Activated CD4-positive, alpha-beta T cell treated with anti-CD3 and anti-CD28 coated beads for 36 hours (primary cell): ENCODE results near the gene TNFSF18. TPM values are rescaled to one million over a fixed set of nuclear protein-coding genes. Genes with fewer than 3 reads are reported as not detected.

Experiments
- ATAC-seq: fragments of 200-7000 bp; cut with Tn5 transposase; one replicate; pipeline ENCODE4 v1.10.0; 2021; ENCODE audit warnings: mild to moderate bottlenecking, moderate library complexity
- CTCF ChIA-PET: fragments of 350-600 bp; sonication (Branson Sonifier 250); formaldehyde crosslinking; loops from one replicate; lab custom pipeline; 2021; ENCODE audit warnings: antibody characterized with exemption; lab: Charles Lee
- POLR2A ChIA-PET: fragments of 350-600 bp; sonication (Branson Sonifier 250); formaldehyde crosslinking; loops from one replicate; lab custom pipeline; 2021; ENCODE audit warnings: antibody characterized with exemption, inconsistent platforms; lab: Charles Lee
- DNase-seq: peaks from one replicate; pipeline ENCODE4 v3.0.0-alpha.2; 2020
- H3K27ac Mint-ChIP-seq: one replicate; pipeline ENCODE4 v1.8.0; 2021; ENCODE audit warnings: mixed read lengths
- H3K27me3 Mint-ChIP-seq: one replicate; pipeline ENCODE4 v1.8.0; 2021; ENCODE audit warnings: mixed read lengths
- H3K36me3 Mint-ChIP-seq: one replicate; pipeline ENCODE4 v1.8.0; 2021; ENCODE audit warnings: low read depth, mixed read lengths
- H3K4me1 Mint-ChIP-seq: one replicate; pipeline ENCODE4 v1.8.0; 2021; ENCODE audit warnings: mixed read lengths
- H3K4me3 Mint-ChIP-seq: one replicate; pipeline ENCODE4 v1.8.0; 2021; ENCODE audit warnings: mild to moderate bottlenecking, moderate library complexity, mixed read lengths
- H3K9me3 Mint-ChIP-seq: one replicate; pipeline ENCODE4 v1.8.0; 2021; ENCODE audit warnings: low read depth, mixed read lengths
- intact Hi-C, 2 experiments: fragments of 100-400 bp; cut with DNase I in 1 of 2; cut with micrococcal nuclease in 1 of 2; formaldehyde crosslinking; loops; one replicate each; pipeline versions ENCODE4 v1.14.2 to v1.15.1; 2022 to 2024; cut with DNase I, micrococcal nuclease
- total RNA-seq, 2 experiments: library from RNA; stranded (reverse); gene quantifications; one replicate each; pipeline ENCODE4 v1.2.3, GENCODE V29; 2021

Gene TNFSF18
- total RNA-seq, 2 experiments from 2014 or later: not detected

DNA sequence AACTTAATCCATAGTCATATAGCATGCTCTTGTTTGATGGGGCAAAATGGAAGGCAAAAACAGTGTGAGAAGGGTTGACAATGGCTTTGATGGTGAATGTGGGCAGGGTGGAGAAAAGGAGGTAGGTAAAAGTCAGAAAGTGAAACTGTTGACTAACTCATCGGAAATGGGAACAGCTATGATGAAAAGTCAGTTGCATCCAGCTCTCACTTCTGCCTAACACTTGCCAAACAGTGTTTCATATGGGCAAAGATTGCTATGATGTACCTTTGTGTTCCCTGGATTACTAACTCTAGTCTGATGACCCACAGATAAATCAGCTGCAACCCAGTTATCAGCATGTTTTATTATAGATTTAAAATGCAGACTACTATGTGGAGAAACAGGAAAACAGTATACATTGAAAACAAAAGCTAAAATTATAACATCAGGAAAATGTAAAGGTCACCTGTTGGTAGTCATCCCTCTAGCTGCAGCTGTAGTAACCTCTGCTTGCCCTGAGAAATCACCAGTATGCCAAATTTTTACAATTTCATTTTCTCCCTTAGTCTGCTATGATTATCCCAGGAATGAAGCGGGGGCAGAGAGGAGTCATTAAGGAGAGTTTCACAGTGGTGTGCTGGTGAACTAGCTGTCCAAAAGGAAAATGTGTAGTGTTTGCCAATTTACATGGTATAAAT, 11.7 kb downstream of the TNFSF18 start:
- intact Hi-C loops: loop anchor here in 1 of 2 experiments (1.0 kb wide), 1 partner anchor 201 kb away; no protein-coding TSS in a partner anchor
- peak; percentile 89 for ATAC-seq
- POLR2A ChIA-PET: no interaction called here
- H3K36me3 Mint-ChIP-seq: no peaks in the 10 kb centered on the region
- no peak overlapping the region for H3K27ac Mint-ChIP-seq
- H3K4me1 Mint-ChIP-seq: peaks cover 13% of the 10 kb centered on the region
- no peaks in the 10 kb centered on the region for H3K9me3 Mint-ChIP-seq
- no peak overlapping the region for H3K4me3 Mint-ChIP-seq
- H3K27me3 Mint-ChIP-seq: peaks cover 2% of the 10 kb centered on the region
- CTCF ChIA-PET: interaction anchor here (1.2 to 1.6 kb wide), 4 partner anchors 20 to 294 kb away, joined by 5 to 8 read pairs (median 5); no protein-coding TSS in a partner anchor
- peak; percentile 37 for DNase-seq

DNA sequence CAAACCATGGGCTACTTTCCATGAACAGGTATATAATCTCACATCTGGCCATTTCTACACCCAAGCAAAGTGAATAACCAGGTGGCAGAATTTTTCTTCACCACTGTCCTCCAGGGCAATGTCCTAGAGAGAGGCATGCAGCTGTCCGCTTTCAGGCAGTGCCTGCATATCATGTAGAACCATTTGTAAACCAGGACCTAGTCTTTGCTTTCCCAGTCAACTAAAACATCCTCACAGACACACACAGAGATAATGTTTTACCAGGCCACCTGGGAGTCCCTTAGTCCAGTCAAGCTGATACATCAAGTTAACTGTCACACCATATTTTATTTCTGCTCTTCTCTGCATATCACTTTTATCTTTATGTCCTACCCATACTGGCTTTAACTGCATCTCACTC, 26.2 kb downstream of the TNFSF18 start:
- DNase-seq: no peak
- Mint-ChIP-seq H3K4me1 (no peaks in the 10 kb centered on the region), H3K9me3 (no peaks in the 10 kb centered on the region), H3K27me3 (no peaks in the 10 kb centered on the region), H3K27ac (no peak overlapping the region), H3K36me3 (no peaks in the 10 kb centered on the region), H3K4me3 (no peak overlapping the region)
- intact Hi-C loops: no loop called here
- ChIA-PET CTCF (no interaction called here), POLR2A (no interaction called here)
- ATAC-seq: no peak

DNA sequence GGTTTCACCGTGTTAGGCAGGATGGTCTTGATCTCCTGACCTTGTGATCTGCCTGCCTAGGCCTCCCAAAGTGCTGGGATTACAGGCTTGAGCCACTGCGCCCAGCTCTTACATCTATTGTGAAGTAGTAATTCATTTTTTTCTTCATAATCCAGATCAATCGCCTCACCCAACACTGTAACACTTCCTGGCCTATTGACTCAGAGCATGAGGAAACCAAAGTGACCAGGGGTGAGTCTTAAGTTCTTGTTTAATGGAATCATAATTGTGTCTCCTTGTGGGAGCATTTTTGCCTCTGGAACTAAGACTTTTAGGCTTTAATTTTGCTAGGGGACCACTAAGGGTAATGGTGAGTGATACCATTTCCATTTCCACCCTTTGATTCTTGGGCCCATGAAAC, 27.4 kb downstream of the TNFSF18 start:
- no peak overlapping the region for H3K4me3 Mint-ChIP-seq
- no peak for ATAC-seq
- DNase-seq: no peak
- H3K27ac Mint-ChIP-seq: no peak overlapping the region
- no peaks in the 10 kb centered on the region for H3K36me3 Mint-ChIP-seq
- no peaks in the 10 kb centered on the region for H3K4me1 Mint-ChIP-seq
- ChIA-PET CTCF (no interaction called here), POLR2A (no interaction called here)
- H3K9me3 Mint-ChIP-seq: no peaks in the 10 kb centered on the region
- intact Hi-C loops: no loop called here
- H3K27me3 Mint-ChIP-seq: peaks cover 4% of the 10 kb centered on the region

- DNase-seq (no peak), ATAC-seq (no peak)
- no peak overlapping the region for H3K27ac Mint-ChIP-seq
- POLR2A ChIA-PET: no interaction called here
- H3K4me3 Mint-ChIP-seq: no peak overlapping the region
- no peaks in the 10 kb centered on the region for H3K4me1 Mint-ChIP-seq
- H3K9me3 Mint-ChIP-seq: no peaks in the 10 kb centered on the region
- intact Hi-C loops: no loop called here
- H3K27me3 Mint-ChIP-seq: peaks cover 4% of the 10 kb centered on the region
- CTCF ChIA-PET: interaction anchor here (0.6 to 0.8 kb wide), 2 partner anchors 17 to 48 kb away, joined by 3 read pairs; no protein-coding TSS in a partner anchor
- H3K36me3 Mint-ChIP-seq: no peaks in the 10 kb centered on the region
These were observed 30.5 kb downstream of the TNFSF18 start for GRCh38 chr1:173020138-173020750.

DNA sequence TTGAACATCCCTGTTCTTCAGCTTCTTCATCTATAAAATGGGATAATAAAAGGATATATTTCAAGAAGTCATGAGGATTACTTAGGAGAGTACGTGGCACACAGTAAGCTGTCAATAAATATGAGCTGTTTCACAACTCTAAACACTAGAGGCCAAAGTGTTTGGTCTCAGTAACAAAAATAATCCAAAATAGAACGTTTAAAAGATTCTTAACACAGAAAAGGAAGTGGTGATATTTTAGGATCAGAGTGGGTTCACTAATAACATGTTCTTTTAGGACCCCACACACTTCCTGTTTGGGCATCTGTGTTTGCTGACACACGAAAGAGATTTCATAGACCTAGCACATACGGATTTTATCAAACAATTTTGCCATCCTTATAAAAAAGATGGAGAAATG, 32.9 kb downstream of the TNFSF18 start:
- POLR2A ChIA-PET: no interaction called here

GRCh38 chr1:173016419-173016818, 34.3 kb downstream of the TNFSF18 start:
- H3K36me3 Mint-ChIP-seq: no peaks in the 10 kb centered on the region
- H3K27ac Mint-ChIP-seq: no peak overlapping the region
- no peak overlapping the region for H3K4me3 Mint-ChIP-seq
- DNase-seq: no peak
- H3K9me3 Mint-ChIP-seq: no peaks in the 10 kb centered on the region
- H3K4me1 Mint-ChIP-seq: no peaks in the 10 kb centered on the region
- CTCF ChIA-PET: no interaction called here
- peaks cover 4% of the 10 kb centered on the region for H3K27me3 Mint-ChIP-seq
- no peak for ATAC-seq
- intact Hi-C loops: no loop called here
- POLR2A ChIA-PET: no interaction called here

More for the DNA sequence above, 32.9 kb downstream of the TNFSF18 start:
- Mint-ChIP-seq H3K36me3 (no peaks in the 10 kb centered on the region), H3K27me3 (peaks cover 4% of the 10 kb centered on the region), H3K4me3 (no peak overlapping the region), H3K9me3 (no peaks in the 10 kb centered on the region), H3K27ac (no peak overlapping the region), H3K4me1 (no peaks in the 10 kb centered on the region)
- CTCF ChIA-PET: interaction anchor here (0.7 to 1.5 kb wide), 2 partner anchors 192 to 272 kb away, joined by 3 read pairs; no protein-coding TSS in a partner anchor
- no peak for ATAC-seq
- intact Hi-C loops: no loop called here
- DNase-seq: no peak

- intact Hi-C loops: no loop called here
- DNase-seq: no peak
- CTCF ChIA-PET: interaction anchor here (0.6 to 0.7 kb wide), 2 partner anchors 88 to 269 kb away, joined by 3 to 4 read pairs; no protein-coding TSS in a partner anchor
These were observed 35.1 kb downstream of the TNFSF18 start for GRCh38 chr1:173015629-173016028.

DNA sequence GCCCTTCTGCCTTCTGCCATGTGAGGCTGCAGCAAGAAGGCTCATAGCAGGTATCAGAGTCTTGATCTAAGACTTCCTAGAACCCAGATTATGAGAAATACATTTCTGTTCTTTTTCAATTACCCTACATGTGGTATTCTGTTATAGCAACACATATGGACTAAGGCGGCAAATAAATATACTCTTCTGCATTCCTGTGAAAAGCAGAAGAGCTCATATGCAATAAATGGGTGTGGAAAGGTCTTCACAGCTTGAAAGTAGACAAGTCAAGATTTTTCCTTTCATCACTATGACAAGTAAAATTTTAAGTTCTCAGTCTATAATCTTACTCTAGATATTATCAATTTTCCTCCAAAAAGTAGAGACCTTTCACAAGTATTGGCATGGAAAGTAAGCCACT, 36.6 kb downstream of the TNFSF18 start:
- no peak overlapping the region for H3K4me3 Mint-ChIP-seq
- POLR2A ChIA-PET: no interaction called here
- CTCF ChIA-PET: no interaction called here
- DNase-seq: no peak
- no peaks in the 10 kb centered on the region for H3K9me3 Mint-ChIP-seq
- ATAC-seq: no peak
- H3K27ac Mint-ChIP-seq: no peak overlapping the region
- intact Hi-C loops: no loop called here
- peaks cover 4% of the 10 kb centered on the region for H3K27me3 Mint-ChIP-seq
- no peaks in the 10 kb centered on the region for H3K36me3 Mint-ChIP-seq
- H3K4me1 Mint-ChIP-seq: no peaks in the 10 kb centered on the region

More at GRCh38 chr1:173015629-173016028, 35.1 kb downstream of the TNFSF18 start:
- ATAC-seq: no peak
- POLR2A ChIA-PET: interaction anchor here (0.6 kb wide), 1 partner anchor 12 kb away, joined by 3 read pairs; no protein-coding TSS in a partner anchor
- Mint-ChIP-seq H3K9me3 (no peaks in the 10 kb centered on the region), H3K36me3 (no peaks in the 10 kb centered on the region), H3K4me3 (no peak overlapping the region), H3K27ac (no peak overlapping the region), H3K27me3 (peaks cover 4% of the 10 kb centered on the region), H3K4me1 (no peaks in the 10 kb centered on the region)

DNA sequence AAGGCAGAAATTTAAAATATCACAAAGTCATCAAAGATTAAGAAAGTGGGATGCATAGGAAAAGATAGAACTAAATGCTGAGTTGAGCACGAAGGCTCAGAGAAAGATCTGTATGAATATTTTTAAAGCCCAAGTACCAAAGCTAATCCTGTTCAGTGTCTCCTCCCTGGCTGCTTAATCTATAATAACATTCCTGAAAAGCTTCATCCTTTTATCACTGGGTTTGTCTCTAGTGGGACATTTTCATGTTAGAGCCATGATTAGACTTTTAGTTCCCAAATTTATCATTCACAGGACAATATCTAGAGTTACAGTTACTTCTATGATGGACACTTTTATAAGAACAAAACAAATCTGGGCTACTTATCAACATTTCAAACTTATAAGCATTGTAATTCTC, 38.6 kb downstream of the TNFSF18 start:
- Mint-ChIP-seq H3K36me3 (no peaks in the 10 kb centered on the region), H3K4me1 (no peaks in the 10 kb centered on the region), H3K27me3 (no peaks in the 10 kb centered on the region), H3K9me3 (no peaks in the 10 kb centered on the region), H3K4me3 (no peak overlapping the region), H3K27ac (no peak overlapping the region)
- intact Hi-C loops: no loop called here
- ChIA-PET CTCF (interaction anchor here (0.5 kb wide), 1 partner anchor 220 kb away, joined by 3 read pairs; no protein-coding TSS in a partner anchor), POLR2A (no interaction called here)
- DNase-seq (no peak), ATAC-seq (no peak)

- no peaks in the 10 kb centered on the region for H3K9me3 Mint-ChIP-seq
- no peak overlapping the region for H3K27ac Mint-ChIP-seq
- DNase-seq (no peak), ATAC-seq (no peak)
- CTCF ChIA-PET: no interaction called here
- intact Hi-C loops: no loop called here
- no peak overlapping the region for H3K4me3 Mint-ChIP-seq
- POLR2A ChIA-PET: no interaction called here
- H3K36me3 Mint-ChIP-seq: no peaks in the 10 kb centered on the region
- peaks cover 7% of the 10 kb centered on the region for H3K4me1 Mint-ChIP-seq
- no peaks in the 10 kb centered on the region for H3K27me3 Mint-ChIP-seq
These were observed 41.1 kb downstream of the TNFSF18 start for GRCh38 chr1:173009597-173009996.

DNA sequence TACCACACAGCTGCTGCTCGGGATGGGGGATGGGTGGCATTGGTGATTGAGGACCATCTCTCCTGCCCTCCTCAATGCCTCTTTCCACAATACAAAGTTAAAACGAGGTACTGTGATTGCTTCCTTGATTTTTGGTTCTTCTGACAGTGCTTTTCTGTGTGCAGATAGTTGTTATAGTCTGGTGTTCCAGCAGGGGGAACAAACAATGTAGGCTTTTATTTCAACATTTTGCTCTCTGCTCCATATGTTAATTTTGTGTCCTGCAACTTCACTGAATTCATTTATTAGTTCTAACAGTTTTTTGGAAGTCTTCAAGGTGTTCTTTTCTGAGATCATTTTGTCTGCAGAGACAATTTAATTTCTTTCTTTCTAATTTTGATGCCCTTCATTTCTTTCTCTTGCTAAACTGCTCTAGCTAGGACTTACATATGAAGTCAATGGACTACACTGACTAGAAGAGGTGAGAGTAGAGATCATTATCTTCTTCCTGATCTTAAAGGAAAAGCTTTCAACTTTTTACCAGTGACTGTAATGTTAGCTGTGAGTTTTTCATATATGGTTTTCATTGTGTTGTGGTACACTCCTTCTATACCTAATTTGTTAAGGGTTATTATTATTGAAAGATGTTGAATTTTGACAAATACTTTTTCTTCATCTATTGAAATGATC, 45.4 kb downstream of the TNFSF18 start:
- no peak for DNase-seq
- H3K27me3 Mint-ChIP-seq: no peaks in the 10 kb centered on the region
- POLR2A ChIA-PET: no interaction called here
- H3K4me1 Mint-ChIP-seq: peaks cover 7% of the 10 kb centered on the region
- no peak overlapping the region for H3K27ac Mint-ChIP-seq
- CTCF ChIA-PET: interaction anchor here (1.1 kb wide), 1 partner anchor 80 kb away, joined by 3 read pairs; no protein-coding TSS in a partner anchor
- intact Hi-C loops: no loop called here
- no peak overlapping the region for H3K4me3 Mint-ChIP-seq
- H3K36me3 Mint-ChIP-seq: no peaks in the 10 kb centered on the region
- ATAC-seq: no peak
- peaks cover 6% of the 10 kb centered on the region for H3K9me3 Mint-ChIP-seq
